ENCODE results near the gene THSD7A.

DNA sequence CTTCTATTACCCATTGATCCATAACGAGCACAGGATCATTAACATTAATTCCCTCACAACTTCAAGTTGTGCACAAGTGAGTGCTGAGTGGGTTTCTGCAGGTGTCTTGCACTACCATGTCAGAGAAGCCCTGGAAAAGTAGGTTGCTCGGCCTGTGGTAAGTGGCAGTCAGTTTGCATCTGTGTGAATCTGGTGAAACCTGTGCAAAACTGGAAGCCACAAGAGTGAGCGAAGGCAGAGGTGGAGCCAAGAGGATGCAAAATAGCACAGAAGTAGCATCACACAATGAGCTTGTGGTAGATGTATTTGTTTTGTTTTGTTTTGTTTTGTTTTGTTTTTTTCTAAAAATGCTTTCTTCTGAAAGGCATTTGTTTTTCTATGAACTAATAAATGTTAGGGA lies 181.5 kb downstream of the THSD7A start:
- TF ChIP-seq POLR2A (IDR thresholded peaks at IDR 0.05), result no peak
- TF ChIP-seq, protein P1, sequence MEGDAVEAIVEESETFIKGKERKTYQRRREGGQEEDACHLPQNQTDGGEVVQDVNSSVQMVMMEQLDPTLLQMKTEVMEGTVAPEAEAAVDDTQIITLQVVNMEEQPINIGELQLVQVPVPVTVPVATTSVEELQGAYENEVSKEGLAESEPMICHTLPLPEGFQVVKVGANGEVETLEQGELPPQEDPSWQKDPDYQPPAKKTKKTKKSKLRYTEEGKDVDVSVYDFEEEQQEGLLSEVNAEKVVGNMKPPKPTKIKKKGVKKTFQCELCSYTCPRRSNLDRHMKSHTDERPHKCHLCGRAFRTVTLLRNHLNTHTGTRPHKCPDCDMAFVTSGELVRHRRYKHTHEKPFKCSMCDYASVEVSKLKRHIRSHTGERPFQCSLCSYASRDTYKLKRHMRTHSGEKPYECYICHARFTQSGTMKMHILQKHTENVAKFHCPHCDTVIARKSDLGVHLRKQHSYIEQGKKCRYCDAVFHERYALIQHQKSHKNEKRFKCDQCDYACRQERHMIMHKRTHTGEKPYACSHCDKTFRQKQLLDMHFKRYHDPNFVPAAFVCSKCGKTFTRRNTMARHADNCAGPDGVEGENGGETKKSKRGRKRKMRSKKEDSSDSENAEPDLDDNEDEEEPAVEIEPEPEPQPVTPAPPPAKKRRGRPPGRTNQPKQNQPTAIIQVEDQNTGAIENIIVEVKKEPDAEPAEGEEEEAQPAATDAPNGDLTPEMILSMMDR (IDR thresholded peaks at IDR 0.05), result no peak

Measured in lower leg skin (tissue), 3 donors.